WTC11 (cell line): ENCODE data around the gene MKLN1. TPM values are rescaled to one million over a fixed set of nuclear protein-coding genes. Genes with fewer than 3 reads are reported as not detected.

Source experiments
- ATAC-seq: fragments of 200-7000 bp; cut with Tn5 transposase; 2 replicates; pipeline ENCODE4 v1.10.0; 2021; ENCODE audit warnings: mild to moderate bottlenecking, moderate library complexity
- CTCF ChIA-PET: fragments of 300-600 bp; sonication (Branson Sonifier 250); formaldehyde crosslinking; loops from one replicate; lab custom pipeline; 2021; ENCODE audit warnings: antibody characterized with exemption; lab: Charles Lee
- POLR2A ChIA-PET: fragments of 350-600 bp; sonication (Branson Sonifier 250); formaldehyde crosslinking; loops from one replicate; lab custom pipeline; 2021; ENCODE audit warnings: antibody characterized with exemption; lab: Charles Lee
- DNase-seq: peaks from one replicate; pipeline ENCODE4 v3.0.0; 2021; ENCODE audit warnings: low spot score
- H3K27ac Mint-ChIP-seq: 2 replicates; pipeline ENCODE4 v1.8.0; 2021; ENCODE audit warnings: mixed read lengths
- H3K27me3 Mint-ChIP-seq: 2 replicates; pipeline ENCODE4 v1.8.0; 2021; ENCODE audit warnings: low read depth, mild to moderate bottlenecking, moderate library complexity, mixed read lengths
- H3K36me3 Mint-ChIP-seq: 2 replicates; pipeline ENCODE4 v1.8.0; 2021; ENCODE audit warnings: mixed read lengths
- H3K4me1 Mint-ChIP-seq: 2 replicates; pipeline ENCODE4 v1.8.0; 2022; ENCODE audit warnings: mixed read lengths
- H3K4me3 Mint-ChIP-seq: 2 replicates; pipeline ENCODE4 v1.8.0; 2021; ENCODE audit warnings: mild to moderate bottlenecking, moderate library complexity, mixed read lengths
- H3K9me3 Mint-ChIP-seq: 2 replicates; pipeline ENCODE4 v1.8.0; 2021; ENCODE audit warnings: mixed read lengths
- ARID4B ChIP-seq: sonication (generic); formaldehyde crosslinking; IDR thresholded peaks from 2 replicates; pipeline ENCODE4 v1.8.0; 2023; ENCODE audit warnings: missing genetic modification reagents, mild to moderate bottlenecking, borderline replicate concordance
- CREM ChIP-seq: sonication (generic); formaldehyde crosslinking; IDR thresholded peaks from 2 replicates; pipeline ENCODE4 v1.8.1; 2022; ENCODE audit warnings: mild to moderate bottlenecking, missing genetic modification reagents, moderate library complexity
- E2F5 ChIP-seq: sonication (generic); formaldehyde crosslinking; IDR thresholded peaks from 2 replicates; pipeline ENCODE4 v1.8.1; 2022; ENCODE audit warnings: mild to moderate bottlenecking, moderate library complexity, missing genetic modification reagents
- IRF2 ChIP-seq: sonication (generic); formaldehyde crosslinking; IDR thresholded peaks from 2 replicates; pipeline ENCODE4 v1.8.0; 2022; ENCODE audit warnings: low read depth, missing genetic modification reagents, borderline replicate concordance
- JAZF1 ChIP-seq: fragments of 250-450 bp; sonication (Bioruptor Pico); IDR thresholded peaks from 2 replicates; pipeline ENCODE4 v1.9.0; 2021; ENCODE audit warnings: moderate library complexity, mild to moderate bottlenecking, inconsistent platforms
- NFATC4 ChIP-seq: fragments of 250-450 bp; sonication (Bioruptor Pico); IDR thresholded peaks from 2 replicates; pipeline ENCODE4 v1.9.0; 2021; ENCODE audit warnings: mild to moderate bottlenecking
- NFE2L1 ChIP-seq: sonication (generic); formaldehyde crosslinking; IDR thresholded peaks from 2 replicates; pipeline ENCODE4 v1.8.1; 2023; ENCODE audit warnings: missing genetic modification reagents
- SMAD4 ChIP-seq: sonication (generic); formaldehyde crosslinking; IDR thresholded peaks from 2 replicates; pipeline ENCODE4 v1.8.0; 2022; ENCODE audit warnings: mild to moderate bottlenecking, missing genetic modification reagents
- TP53 ChIP-seq: sonication (generic); formaldehyde crosslinking; IDR thresholded peaks from 2 replicates; pipeline ENCODE4 v1.8.1; 2023; ENCODE audit warnings: mild to moderate bottlenecking, missing genetic modification reagents
- ZBTB43 ChIP-seq: sonication (generic); formaldehyde crosslinking; IDR thresholded peaks from 2 replicates; pipeline ENCODE4 v1.8.1; 2023; ENCODE audit warnings: mild to moderate bottlenecking, missing genetic modification reagents
- ZMAT4 ChIP-seq: fragments of 250-450 bp; sonication (Bioruptor Pico); IDR thresholded peaks from 2 replicates; pipeline ENCODE4 v1.9.0; 2021; ENCODE audit warnings: mild to moderate bottlenecking
- ZNF138 ChIP-seq: sonication (generic); formaldehyde crosslinking; conservative IDR thresholded peaks from 2 replicates; pipeline ENCODE4 v1.8.1; 2022; ENCODE audit warnings: mild to moderate bottlenecking, moderate library complexity, missing genetic modification reagents
- ZNF232 ChIP-seq: sonication (generic); formaldehyde crosslinking; IDR thresholded peaks from 2 replicates; pipeline ENCODE4 v1.8.0; 2022; ENCODE audit warnings: mild to moderate bottlenecking, missing genetic modification reagents
- ZNF317 ChIP-seq: sonication (generic); formaldehyde crosslinking; IDR thresholded peaks from 2 replicates; pipeline ENCODE4 v1.8.1; 2023; ENCODE audit warnings: low read depth, mild to moderate bottlenecking, moderate library complexity, missing genetic modification reagents, borderline replicate concordance
- ZNF512 ChIP-seq: sonication (generic); formaldehyde crosslinking; IDR thresholded peaks from 2 replicates; pipeline ENCODE4 v1.8.1; 2022; ENCODE audit warnings: missing genetic modification reagents, borderline replicate concordance
- ZNF671 ChIP-seq: fragments of 250-450 bp; sonication (Bioruptor Pico); IDR thresholded peaks from 2 replicates; pipeline ENCODE4 v1.8.0; 2021; ENCODE audit warnings: mild to moderate bottlenecking
- total RNA-seq: library from RNA; stranded (reverse); gene quantifications from 3 replicates; pipeline ENCODE4 v1.2.3, GENCODE V29; 2021

Gene MKLN1
- total RNA-seq, 1 experiment from 2014 or later: 37.6 TPM

- ChIA-PET POLR2A (no interaction called here), CTCF (interaction anchor here (0.7 to 1.4 kb wide), 2 partner anchors 9 to 432 kb away, joined by 3 to 4 read pairs; no protein-coding TSS in a partner anchor)
- peak overlapping the region; percentile 97 for H3K4me3 Mint-ChIP-seq
- 0 out of 2 replicates have a peak, but pooled peaks cover 6% of the 10 kb centered on the region for H3K36me3 Mint-ChIP-seq
- H3K4me1 Mint-ChIP-seq: peaks cover 31% of the 10 kb centered on the region
- H3K9me3 Mint-ChIP-seq: no peaks in the 10 kb centered on the region
- TF ChIP-seq SMAD4 (CRISPR knock-in tag) (no peak), ZNF317 (CRISPR knock-in tag) (no peak), ZNF512 (no peak), IRF2 (no peak), NFE2L1 (no peak), ZNF671 (CRISPR knock-in tag) (no peak)
- DNase-seq (no peak), ATAC-seq (no peak)
- peak overlapping the region; percentile 21; the same call in 1 of the 2 replicates for H3K27ac Mint-ChIP-seq
- H3K27me3 Mint-ChIP-seq: no peaks in the 10 kb centered on the region
These were observed 1.5 kb downstream of the MKLN1 start for GRCh38 chr7:131329176-131329570.

GRCh38 chr7:131330299-131330698 is 2.6 kb downstream of the MKLN1 start:
- ATAC-seq: no peak
- POLR2A ChIA-PET: no interaction called here
- Mint-ChIP-seq H3K27ac (peak overlapping the region; percentile 67), H3K9me3 (0 out of 2 replicates have a peak, but pooled peaks cover 5% of the 10 kb centered on the region), H3K4me1 (peaks cover 27% of the 10 kb centered on the region), H3K36me3 (peaks cover 12% of the 10 kb centered on the region; the same call in 1 of the 2 replicates), H3K4me3 (peak overlapping the region; percentile 97), H3K27me3 (no peaks in the 10 kb centered on the region)
- no peak for DNase-seq
- TF ChIP-seq TP53 (CRISPR knock-in tag): no peak
- no peak for TF ChIP-seq ZMAT4 (CRISPR knock-in tag)
- TF ChIP-seq ZBTB43 (CRISPR knock-in tag): no peak
- no peak for TF ChIP-seq ARID4B (CRISPR knock-in tag)
- TF ChIP-seq NFATC4 (CRISPR knock-in tag): no peak
- TF ChIP-seq ZNF232: no peak
- TF ChIP-seq JAZF1 (CRISPR knock-in tag): no peak
- no peak for TF ChIP-seq ZNF512
- no peak for TF ChIP-seq CREM (CRISPR knock-in tag)
- no peak for TF ChIP-seq E2F5 (CRISPR knock-in tag)
- no peak for TF ChIP-seq ZNF138 (CRISPR knock-in tag)
- CTCF ChIA-PET: interaction anchor here (0.6 to 1.4 kb wide), 2 partner anchors 8 to 433 kb away, joined by 3 to 4 read pairs; no protein-coding TSS in a partner anchor
